Stimulated activated CD8-positive, alpha-beta memory T cell treated with anti-CD3 and anti-CD28 coated beads, Interleukin-12 subunit alpha, Interleukin-12 subunit beta, amount 100 ng/mL, for 4 hours (primary cell): ENCODE results near the gene ATXN7L1.

Experiments used
- DNase-seq: peaks from one replicate; pipeline ENCODE4 v3.0.0-alpha.2; 2020; ENCODE audit warnings: low read depth

The ATXN7L1 gene

DNA sequence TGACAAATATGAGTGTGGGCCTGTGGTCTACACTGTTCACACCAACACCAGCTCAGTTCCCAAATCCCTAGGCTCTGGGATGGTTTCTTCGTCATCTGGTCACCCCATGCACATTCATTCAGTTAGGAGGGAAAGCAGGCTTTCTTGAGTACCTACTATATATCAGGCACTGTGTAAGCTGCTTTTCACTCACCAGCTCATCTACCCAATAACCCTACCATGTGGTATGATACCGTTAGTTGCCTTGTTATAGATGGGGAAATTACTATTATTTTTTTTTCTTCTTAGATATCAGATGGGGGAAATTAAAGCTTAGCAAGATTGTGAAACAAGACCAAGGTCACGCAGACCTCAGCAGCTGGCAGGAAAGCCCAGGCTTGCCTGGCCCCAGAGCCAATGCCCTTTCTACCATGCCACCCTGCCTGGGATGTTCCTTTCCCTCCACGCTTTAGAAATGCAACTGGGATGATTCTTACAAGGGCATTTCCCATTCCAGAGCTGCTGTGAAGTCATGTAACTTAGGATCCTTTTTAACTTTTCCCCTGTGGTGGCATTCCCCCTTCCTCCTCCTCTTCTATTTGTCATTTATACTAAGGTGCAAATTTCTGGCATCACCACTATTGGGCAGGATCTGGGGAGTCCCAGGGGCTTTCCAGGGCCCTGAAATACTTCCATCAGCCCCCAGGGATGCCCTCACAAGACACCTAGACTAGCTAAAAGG is 202.0 kb downstream of the ATXN7L1 start:
- no peak for DNase-seq

- DNase-seq, result no peak
These were observed 202.9 kb downstream of the ATXN7L1 start for GRCh38 chr7:105673367-105674084.

GRCh38 chr7:105672801-105673200 is 203.6 kb downstream of the ATXN7L1 start:
- DNase-seq, result no peak

GRCh38 chr7:105666324-105666723 is 210.1 kb downstream of the ATXN7L1 start:
- no peak for DNase-seq

DNA sequence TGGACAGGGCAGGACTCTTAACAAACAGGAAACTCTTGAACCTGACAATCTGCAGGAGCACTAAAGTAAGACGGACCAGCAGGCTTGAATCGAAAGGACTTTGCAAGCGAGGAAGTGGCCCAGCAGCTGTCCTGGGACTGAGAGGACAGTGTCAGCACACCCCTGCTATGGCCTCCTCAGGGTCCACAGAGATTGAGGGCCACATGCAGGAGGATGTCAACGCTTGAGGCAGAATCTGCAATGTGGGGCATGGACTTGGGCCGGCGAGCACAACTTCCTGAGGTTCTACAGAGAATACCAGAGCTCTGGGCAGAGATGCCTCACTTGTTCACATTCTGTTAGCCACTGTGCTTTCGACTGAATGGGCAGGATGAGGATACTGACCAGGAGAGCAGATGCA is 210.7 kb downstream of the ATXN7L1 start:
- no peak for DNase-seq

GRCh38 chr7:105664816-105665525 is 211.4 kb downstream of the ATXN7L1 start:
- no peak for DNase-seq

GRCh38 chr7:105662998-105663397 is 213.4 kb downstream of the ATXN7L1 start:
- DNase-seq, result no peak

GRCh38 chr7:105661625-105662024 is 214.8 kb downstream of the ATXN7L1 start:
- DNase-seq, result no peak

- DNase-seq, result peak; percentile 8
These were observed 219.4 kb downstream of the ATXN7L1 start for GRCh38 chr7:105656922-105657521.

GRCh38 chr7:105655500-105656380 is 220.7 kb downstream of the ATXN7L1 start:
- DNase-seq, result no peak

- no peak for DNase-seq
These were observed 221.3 kb downstream of the ATXN7L1 start for GRCh38 chr7:105655067-105655466.

DNA sequence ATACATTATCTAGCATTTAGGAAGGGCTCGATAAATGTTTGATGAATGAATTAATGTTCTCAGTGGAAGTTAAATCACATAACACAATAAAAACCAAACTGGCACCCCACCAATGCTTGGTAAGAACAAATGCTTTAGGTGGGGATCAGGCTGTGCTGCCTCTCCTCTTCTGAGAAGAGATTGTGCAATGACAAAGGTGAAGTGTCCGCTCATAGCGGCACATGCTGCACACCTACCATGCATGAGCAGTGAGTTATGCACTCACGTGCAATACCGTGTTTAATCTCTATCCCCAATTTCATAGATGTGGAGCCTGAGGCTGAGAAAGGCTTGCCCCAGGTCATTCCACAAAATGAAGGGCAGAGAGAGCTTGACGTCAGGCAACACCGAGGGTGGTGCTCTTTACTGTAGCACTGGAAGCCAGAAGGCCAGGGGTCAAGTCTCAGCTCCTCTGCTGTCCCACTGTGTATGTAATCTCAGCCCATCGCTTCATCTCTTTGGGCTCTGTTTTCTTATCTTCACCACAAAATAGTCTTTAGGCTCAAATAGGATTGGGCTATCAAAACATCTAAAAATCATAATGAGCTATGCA is 222.2 kb downstream of the ATXN7L1 start:
- no peak for DNase-seq

DNA sequence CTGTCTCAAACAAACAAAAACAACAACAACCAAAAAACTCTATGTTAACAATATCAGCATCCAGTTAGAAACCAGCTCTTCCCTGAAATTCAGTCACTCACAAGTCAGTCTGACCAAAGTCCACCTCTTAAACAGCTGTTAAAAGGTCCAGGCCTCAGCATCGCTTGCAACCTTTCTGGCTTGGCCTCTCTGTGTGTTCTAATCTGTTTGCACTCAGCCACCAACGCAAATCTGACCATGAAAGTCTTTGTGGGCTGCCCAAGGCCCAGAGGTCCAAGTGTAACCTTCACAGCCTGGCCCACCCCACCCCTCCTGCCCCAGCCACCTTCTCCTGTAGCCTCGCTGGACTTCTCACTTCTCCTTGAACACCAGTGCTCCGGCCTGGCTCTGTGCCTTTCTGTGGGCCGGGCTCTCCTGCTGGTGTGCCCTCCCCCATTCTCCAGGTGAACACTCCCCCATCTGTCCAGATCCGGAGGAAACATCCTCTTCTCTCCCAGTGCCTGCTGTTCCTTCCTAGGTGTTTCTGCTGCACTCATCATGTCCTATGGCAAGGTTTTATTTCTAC is 222.9 kb downstream of the ATXN7L1 start:
- DNase-seq, result no peak

- peak; percentile 15 for DNase-seq
These were observed 223.9 kb downstream of the ATXN7L1 start for GRCh38 chr7:105652359-105652993.

DNA sequence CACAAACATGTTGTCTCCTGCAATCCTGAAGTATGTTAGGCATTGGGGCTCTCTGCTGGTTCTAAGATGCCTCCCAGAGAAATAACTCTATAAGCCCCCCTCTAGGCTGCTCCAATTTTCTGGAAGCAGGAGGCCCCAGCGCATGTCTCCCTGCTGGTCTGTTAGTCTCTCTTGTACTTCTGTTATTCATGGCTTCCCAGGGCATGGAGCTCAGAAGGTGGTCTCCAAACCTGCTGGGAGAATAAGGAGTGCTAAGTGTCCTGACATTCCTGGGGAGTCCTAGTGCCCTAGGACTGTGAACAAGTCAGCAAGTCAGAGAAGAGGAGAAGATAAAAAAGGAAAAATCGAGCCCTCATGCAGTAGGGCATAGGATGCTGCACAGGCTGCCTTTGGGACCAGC is 224.6 kb downstream of the ATXN7L1 start:
- no peak for DNase-seq

GRCh38 chr7:105650382-105650970 is 225.9 kb downstream of the ATXN7L1 start:
- DNase-seq, result no peak

DNA sequence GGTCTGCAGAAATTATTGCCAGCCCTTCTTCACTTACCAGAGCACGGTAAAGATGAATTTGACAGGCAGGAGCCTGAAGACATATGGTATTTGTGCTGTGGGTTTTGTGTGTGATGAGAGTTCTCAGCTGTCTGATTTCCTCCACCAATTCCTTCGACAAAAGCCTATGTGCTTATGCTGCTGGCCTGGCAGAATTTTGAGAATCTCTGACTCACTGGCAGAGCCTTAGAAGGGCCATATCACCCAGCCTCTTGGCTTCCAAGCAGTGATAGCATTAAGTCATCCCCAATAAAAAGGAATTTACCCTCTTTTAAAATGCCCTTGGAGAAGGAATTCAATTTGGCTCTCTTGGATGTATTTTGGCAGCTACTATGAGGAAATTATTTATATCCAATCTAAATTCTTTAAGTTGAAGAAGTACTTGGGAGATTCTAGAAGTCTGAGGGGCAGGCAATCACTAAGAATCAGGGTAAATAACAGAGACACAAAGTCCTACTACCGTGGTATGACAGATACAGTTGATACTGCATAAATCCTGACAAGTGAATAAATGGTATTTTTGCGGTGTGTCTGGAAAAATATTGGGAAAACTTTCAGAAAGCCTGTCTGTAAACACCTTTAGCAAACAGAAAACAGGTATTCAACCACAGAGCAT is 226.5 kb downstream of the ATXN7L1 start:
- no peak for DNase-seq

DNA sequence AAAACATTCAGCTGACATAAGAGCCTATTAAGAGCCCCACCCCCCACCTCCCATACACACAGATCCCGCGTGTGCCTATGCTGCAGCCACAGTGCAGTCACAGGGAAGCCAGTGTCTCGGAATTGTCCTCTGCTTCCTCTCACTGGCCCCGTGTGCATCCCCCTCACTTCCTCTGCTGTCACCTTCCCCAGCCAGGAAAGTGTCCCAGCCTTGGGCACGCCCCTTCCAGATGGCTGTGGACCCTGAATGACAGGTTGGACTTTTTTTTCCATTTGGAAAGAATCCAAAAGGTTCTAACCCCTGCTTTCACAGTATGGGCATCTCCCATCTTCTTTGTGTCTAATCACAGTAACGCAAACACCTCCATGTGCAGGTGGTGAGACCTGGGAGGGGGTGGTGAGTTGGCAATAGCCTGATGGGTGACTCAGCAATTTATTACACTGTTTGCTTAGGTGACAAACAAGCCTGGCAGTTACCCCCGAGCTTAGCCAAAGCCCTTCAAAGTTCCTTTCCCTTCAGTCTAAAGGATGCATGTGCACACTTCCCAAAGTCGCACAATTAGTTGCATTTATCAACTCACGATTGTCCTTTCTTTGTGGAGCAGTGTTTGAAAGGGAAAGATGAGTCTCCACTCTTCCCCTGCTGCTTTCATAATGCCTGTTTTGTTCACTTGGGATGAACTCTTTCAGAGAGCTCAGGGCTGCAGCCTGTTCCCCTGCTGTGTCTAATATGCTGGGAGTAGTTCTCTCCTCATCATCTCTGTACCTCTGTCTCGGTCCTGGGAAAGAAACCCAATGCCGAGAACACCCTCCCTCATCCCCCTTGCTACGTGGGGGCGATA is 227.6 kb downstream of the ATXN7L1 start:
- no peak for DNase-seq
